ENCODE results near the gene CPNE6. TPM values are rescaled to one million over a fixed set of nuclear protein-coding genes. Genes with fewer than 3 reads are reported as not detected.

Gene CPNE6
- total and polyA plus RNA-seq, 2 of the 13 experiments (the other 11 are each of a cell fraction or from before 2014, with no cell fraction given) = not detected

GRCh38 chr14:24080888-24081738 is 9.8 kb downstream of the CPNE6 start (continued):
- TF ChIP-seq ESRRA (CRISPR knock-in tag; IDR thresholded peaks at IDR 0.05; ENCODE audit: low read depth) (no peak; the same call in 1 of the 2 replicates), FOXM1 (CRISPR knock-in tag; IDR thresholded peaks at IDR 0.05) (no peak; the same call in 1 of the 2 replicates), FOXP1 (IDR thresholded peaks at IDR 0.05) (no peak), FOXP1 (CRISPR knock-in tag; IDR thresholded peaks at IDR 0.05) (no peak), ZNF670 (CRISPR knock-in tag; IDR thresholded peaks at IDR 0.05; ENCODE audit: borderline replicate concordance) (no peak), ZNF891 (CRISPR knock-in tag; IDR thresholded peaks at IDR 0.05) (peak; percentile 81; the same call in 1 of the 2 replicates), CC2D1A (CRISPR knock-in tag; IDR thresholded peaks at IDR 0.05) (no peak), RFX3 (CRISPR knock-in tag; IDR thresholded peaks at IDR 0.05) (no peak), ATF6 (CRISPR knock-in tag; conservative IDR thresholded peaks at IDR 0.05) (no peak), TRIM24 (CRISPR knock-in tag; IDR thresholded peaks at IDR 0.05) (no peak), ZBTB39 (CRISPR knock-in tag; IDR thresholded peaks at IDR 0.05) (peak; percentile 19; the same call in 1 of the 2 replicates), ZNF709 (CRISPR knock-in tag; IDR thresholded peaks at IDR 0.05) (no peak), ZNF672 (CRISPR knock-in tag; IDR thresholded peaks at IDR 0.05) (no peak), POGZ (CRISPR knock-in tag; IDR thresholded peaks at IDR 0.05) (no peak), ZNF354B (CRISPR knock-in tag; IDR thresholded peaks at IDR 0.05) (peak; percentile 42; the same call in 1 of the 2 replicates), ZNF326 (CRISPR knock-in tag; IDR thresholded peaks at IDR 0.05; ENCODE audit: borderline replicate concordance) (no peak), DRAP1 (CRISPR knock-in tag; IDR thresholded peaks at IDR 0.05) (no peak), CCDC6 (CRISPR knock-in tag; IDR thresholded peaks at IDR 0.05) (peak; percentile 39), LBX2 (CRISPR knock-in tag; IDR thresholded peaks at IDR 0.05; ENCODE audit: borderline replicate concordance) (no peak; the same call in 1 of the 2 replicates)
- TF ChIP-seq, protein P1, sequence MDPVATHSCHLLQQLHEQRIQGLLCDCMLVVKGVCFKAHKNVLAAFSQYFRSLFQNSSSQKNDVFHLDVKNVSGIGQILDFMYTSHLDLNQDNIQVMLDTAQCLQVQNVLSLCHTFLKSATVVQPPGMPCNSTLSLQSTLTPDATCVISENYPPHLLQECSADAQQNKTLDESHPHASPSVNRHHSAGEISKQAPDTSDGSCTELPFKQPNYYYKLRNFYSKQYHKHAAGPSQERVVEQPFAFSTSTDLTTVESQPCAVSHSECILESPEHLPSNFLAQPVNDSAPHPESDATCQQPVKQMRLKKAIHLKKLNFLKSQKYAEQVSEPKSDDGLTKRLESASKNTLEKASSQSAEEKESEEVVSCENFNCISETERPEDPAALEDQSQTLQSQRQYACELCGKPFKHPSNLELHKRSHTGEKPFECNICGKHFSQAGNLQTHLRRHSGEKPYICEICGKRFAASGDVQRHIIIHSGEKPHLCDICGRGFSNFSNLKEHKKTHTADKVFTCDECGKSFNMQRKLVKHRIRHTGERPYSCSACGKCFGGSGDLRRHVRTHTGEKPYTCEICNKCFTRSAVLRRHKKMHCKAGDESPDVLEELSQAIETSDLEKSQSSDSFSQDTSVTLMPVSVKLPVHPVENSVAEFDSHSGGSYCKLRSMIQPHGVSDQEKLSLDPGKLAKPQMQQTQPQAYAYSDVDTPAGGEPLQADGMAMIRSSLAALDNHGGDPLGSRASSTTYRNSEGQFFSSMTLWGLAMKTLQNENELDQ (CRISPR knock-in tag; IDR thresholded peaks at IDR 0.05; ENCODE audit: borderline replicate concordance) = peak; percentile 55; the same call in 1 of the 2 replicates

Measured in HepG2 (cell line).